NCI-H748 (cell line): ENCODE results near the gene PDSS2.
A peak's percentile ranks its signal among the peaks of the same experiment; 100 is the strongest.
"Not testable (repeated sequence)": the region's sequence is repeated elsewhere in the genome, so short reads cannot be mapped to it uniquely, and the experiment has no call there.

ENCODE experiments used
- DNase-seq: peaks from one replicate; lab custom pipeline; 2025; ENCODE audit not compliant: unreplicated experiment; lab: John Stamatoyannopoulos, UW

PDSS2 gene

GRCh38 chr6:107369493-107369892, 89.9 kb downstream of the PDSS2 start:
- DNase-seq: no peak

GRCh38 chr6:107368471-107368870, 90.9 kb downstream of the PDSS2 start:
- no peak for DNase-seq

- not testable (repeated sequence) for DNase-seq
Measured at GRCh38 chr6:107364173-107364572, 95.2 kb downstream of the PDSS2 start.

GRCh38 chr6:107361753-107362604, 97.4 kb downstream of the PDSS2 start:
- no peak for DNase-seq

- no peak for DNase-seq
Measured at GRCh38 chr6:107360476-107360875, 98.9 kb downstream of the PDSS2 start.

GRCh38 chr6:107357842-107358241, 101.5 kb downstream of the PDSS2 start:
- no peak for DNase-seq

- DNase-seq: no peak
Measured at GRCh38 chr6:107357031-107357430, 102.3 kb downstream of the PDSS2 start.

GRCh38 chr6:107355659-107356058, 103.7 kb downstream of the PDSS2 start:
- DNase-seq: no peak

GRCh38 chr6:107354451-107354850, 104.9 kb downstream of the PDSS2 start:
- no peak for DNase-seq

- DNase-seq: peak; percentile 22
Measured at GRCh38 chr6:107353773-107354382, 105.5 kb downstream of the PDSS2 start.

- DNase-seq: no peak
Measured at GRCh38 chr6:107348224-107348623, 111.1 kb downstream of the PDSS2 start.

GRCh38 chr6:107345393-107345792, 114.0 kb downstream of the PDSS2 start:
- no peak for DNase-seq

- DNase-seq: no peak
Measured at GRCh38 chr6:107344981-107345380, 114.4 kb downstream of the PDSS2 start.

GRCh38 chr6:107344383-107344782, 115.0 kb downstream of the PDSS2 start:
- DNase-seq: no peak

- no peak for DNase-seq
Measured at GRCh38 chr6:107342144-107342543, 117.2 kb downstream of the PDSS2 start.

GRCh38 chr6:107340881-107341280, 118.5 kb downstream of the PDSS2 start:
- no peak for DNase-seq

- no peak for DNase-seq
Measured at GRCh38 chr6:107337191-107337741, 122.1 kb downstream of the PDSS2 start.

GRCh38 chr6:107334026-107334425, 125.3 kb downstream of the PDSS2 start:
- no peak for DNase-seq

- DNase-seq: no peak
Measured at GRCh38 chr6:107333491-107333890, 125.9 kb downstream of the PDSS2 start.

GRCh38 chr6:107331409-107332386, 127.7 kb downstream of the PDSS2 start:
- no peak for DNase-seq

GRCh38 chr6:107330168-107330567, 129.2 kb downstream of the PDSS2 start:
- no peak for DNase-seq
